Mesothelial cell of epicardium (in vitro differentiated cells): ENCODE results near the gene DAZAP2. TPM values are rescaled to one million over a fixed set of nuclear protein-coding genes. Genes with fewer than 3 reads are reported as not detected.

ENCODE experiments used
- DNase-seq, 2 experiments: peaks; one replicate each; pipeline ENCODE4 v3.0.0; 2021; ENCODE audit warnings: low spot score in 2 of 2; ENCODE audit not compliant: unreplicated experiment in 2 of 2
- H3K27ac Mint-ChIP-seq: 2 replicates; pipeline ENCODE4 v1.8.0; 2021; ENCODE audit warnings: mixed read lengths
- H3K27me3 Mint-ChIP-seq: 2 replicates; pipeline ENCODE4 v1.8.0; 2021; ENCODE audit warnings: low read depth, mixed read lengths
- H3K36me3 Mint-ChIP-seq: 2 replicates; pipeline ENCODE4 v1.8.0; 2021; ENCODE audit warnings: mixed read lengths
- H3K4me1 Mint-ChIP-seq: 2 replicates; pipeline ENCODE4 v1.8.0; 2021; ENCODE audit warnings: mixed read lengths
- H3K4me3 Mint-ChIP-seq: 2 replicates; pipeline ENCODE4 v1.8.0; 2021; ENCODE audit warnings: mild to moderate bottlenecking, moderate library complexity, mixed read lengths
- H3K9me3 Mint-ChIP-seq: 2 replicates; pipeline ENCODE4 v1.8.0; 2021; ENCODE audit warnings: mixed read lengths
- total RNA-seq: library from RNA; stranded (reverse); gene quantifications from 3 replicates; pipeline ENCODE4 v1.2.1, GENCODE V29; 2021
- TF ChIP-seq, protein P1 (sequence below): fragments of 200-600 bp; sonication (generic); IDR thresholded peaks from one replicate; pipeline ENCODE4 v1.5.0; 2021; ENCODE audit warnings: antibody characterized with exemption; ENCODE audit not compliant: unreplicated experiment

The DAZAP2 gene, protein sequence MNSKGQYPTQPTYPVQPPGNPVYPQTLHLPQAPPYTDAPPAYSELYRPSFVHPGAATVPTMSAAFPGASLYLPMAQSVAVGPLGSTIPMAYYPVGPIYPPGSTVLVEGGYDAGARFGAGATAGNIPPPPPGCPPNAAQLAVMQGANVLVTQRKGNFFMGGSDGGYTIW
- total RNA-seq: 101 to 107 TPM (median 105 TPM) in 3 replicates

DNA sequence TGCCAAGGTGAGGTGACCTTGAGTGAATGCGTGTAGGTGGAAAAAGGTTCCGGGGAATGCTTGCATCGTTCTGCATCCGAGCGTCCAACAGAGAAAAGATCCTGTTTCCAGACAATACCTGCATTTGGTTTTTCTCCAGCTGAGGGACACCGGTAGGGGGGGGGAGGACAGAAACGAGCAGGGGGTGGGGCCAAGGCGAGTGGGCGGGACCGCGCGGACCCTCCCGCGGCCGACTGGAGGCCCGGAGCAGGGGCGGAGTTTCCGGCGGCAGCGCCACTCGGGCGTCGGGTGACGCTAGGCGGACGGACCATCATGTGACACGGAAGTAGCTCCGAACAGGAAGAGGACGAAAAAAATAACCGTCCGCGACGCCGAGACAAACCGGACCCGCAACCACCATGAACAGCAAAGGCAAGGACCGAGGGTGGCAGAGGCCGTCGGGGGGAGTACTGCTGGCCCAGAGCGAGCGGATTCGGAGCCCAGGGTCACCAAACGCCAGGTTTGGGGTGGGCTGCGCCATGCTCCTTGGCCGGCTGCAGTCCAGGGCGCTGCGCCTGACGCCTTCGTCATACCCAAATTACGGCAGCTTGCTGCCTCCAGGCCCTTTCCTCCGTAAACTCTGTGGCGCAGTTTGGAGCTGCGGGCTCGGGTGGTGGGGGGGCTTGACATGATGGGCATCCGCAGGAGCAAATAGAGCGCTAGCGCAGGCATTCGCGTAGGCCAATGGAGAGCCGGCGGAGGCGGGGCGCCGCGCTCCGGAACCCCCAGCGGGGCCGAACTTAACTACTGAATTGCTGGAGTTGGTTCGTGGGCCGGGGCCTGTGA lies at the start of gene DAZAP2:
TSS of gene DAZAP2 (plus strand) at position 317 of the 825 bp plus-strand sequence. CDS start at position 399, 82 bp downstream.
- Mint-ChIP-seq H3K4me1 (peaks cover 18% of the 10 kb centered on the region), H3K36me3 (peaks cover 9% of the 10 kb centered on the region), H3K27me3 (no peaks in the 10 kb centered on the region), H3K4me3 (peak within 1 kb of the TSS; percentile 97), H3K27ac (peak within 1 kb of the TSS; percentile 100), H3K9me3 (no peaks in the 10 kb centered on the region)
- peak; percentile 92 to 93 for DNase-seq
- TF ChIP-seq, protein P1, sequence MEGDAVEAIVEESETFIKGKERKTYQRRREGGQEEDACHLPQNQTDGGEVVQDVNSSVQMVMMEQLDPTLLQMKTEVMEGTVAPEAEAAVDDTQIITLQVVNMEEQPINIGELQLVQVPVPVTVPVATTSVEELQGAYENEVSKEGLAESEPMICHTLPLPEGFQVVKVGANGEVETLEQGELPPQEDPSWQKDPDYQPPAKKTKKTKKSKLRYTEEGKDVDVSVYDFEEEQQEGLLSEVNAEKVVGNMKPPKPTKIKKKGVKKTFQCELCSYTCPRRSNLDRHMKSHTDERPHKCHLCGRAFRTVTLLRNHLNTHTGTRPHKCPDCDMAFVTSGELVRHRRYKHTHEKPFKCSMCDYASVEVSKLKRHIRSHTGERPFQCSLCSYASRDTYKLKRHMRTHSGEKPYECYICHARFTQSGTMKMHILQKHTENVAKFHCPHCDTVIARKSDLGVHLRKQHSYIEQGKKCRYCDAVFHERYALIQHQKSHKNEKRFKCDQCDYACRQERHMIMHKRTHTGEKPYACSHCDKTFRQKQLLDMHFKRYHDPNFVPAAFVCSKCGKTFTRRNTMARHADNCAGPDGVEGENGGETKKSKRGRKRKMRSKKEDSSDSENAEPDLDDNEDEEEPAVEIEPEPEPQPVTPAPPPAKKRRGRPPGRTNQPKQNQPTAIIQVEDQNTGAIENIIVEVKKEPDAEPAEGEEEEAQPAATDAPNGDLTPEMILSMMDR: no peak

DNA sequence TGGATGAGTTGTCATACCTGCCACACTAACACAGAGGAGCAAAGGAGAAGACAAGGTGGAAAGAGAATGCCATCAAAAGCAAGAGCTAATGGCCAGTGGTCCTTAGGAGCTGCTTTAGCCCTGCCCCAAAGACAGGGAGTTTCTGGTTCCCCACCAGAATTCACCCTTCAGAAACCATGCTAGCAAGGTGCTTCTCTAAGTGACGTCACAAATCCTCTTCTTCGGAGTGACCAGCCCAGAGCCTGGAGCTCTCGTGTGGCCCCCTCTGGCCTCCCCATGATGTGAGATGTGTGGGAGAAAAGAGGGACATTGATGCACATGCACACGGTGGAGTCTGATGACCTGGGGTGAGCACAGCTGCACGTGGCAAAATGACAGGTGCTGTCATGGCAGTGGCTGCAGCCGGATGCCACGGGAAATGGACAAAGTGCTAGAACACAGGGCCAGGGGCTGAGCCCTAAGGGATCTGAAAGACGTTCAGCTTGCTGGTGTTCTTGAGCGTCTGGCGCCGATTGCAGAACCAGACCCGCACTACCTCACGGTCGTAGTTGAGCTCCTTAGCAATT lies 48.8 kb upstream of the DAZAP2 start:
- no peak for DNase-seq
- no peaks in the 10 kb centered on the region for H3K9me3 Mint-ChIP-seq
- TF ChIP-seq, protein P1: no peak
- no peaks in the 10 kb centered on the region for H3K36me3 Mint-ChIP-seq
- H3K27ac Mint-ChIP-seq: no peak overlapping the region
- H3K4me1 Mint-ChIP-seq: no peaks in the 10 kb centered on the region
- H3K4me3 Mint-ChIP-seq: no peak overlapping the region
- H3K27me3 Mint-ChIP-seq: no peaks in the 10 kb centered on the region

DNA sequence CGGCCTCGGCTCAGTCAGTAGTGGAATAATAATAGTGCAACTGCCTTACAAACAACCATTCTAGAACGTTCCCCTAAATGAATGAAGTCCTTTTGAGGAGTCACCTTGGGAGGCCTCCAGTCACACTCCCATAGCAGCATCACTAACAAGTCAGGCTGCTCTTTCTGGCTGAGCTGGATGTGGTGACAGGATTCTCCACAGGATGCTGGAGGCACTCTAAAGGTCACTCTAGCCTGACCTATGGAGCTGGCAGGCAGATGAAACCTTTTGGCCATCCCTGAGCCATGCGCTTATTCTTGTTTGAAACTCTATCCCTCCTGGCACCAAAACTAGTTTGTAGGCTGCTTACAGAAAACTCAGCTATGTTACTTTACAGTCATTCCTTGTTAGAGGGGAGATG lies 47.8 kb upstream of the DAZAP2 start:
- Mint-ChIP-seq H3K4me1 (no peaks in the 10 kb centered on the region), H3K9me3 (no peaks in the 10 kb centered on the region), H3K36me3 (no peaks in the 10 kb centered on the region), H3K4me3 (no peak overlapping the region), H3K27me3 (no peaks in the 10 kb centered on the region), H3K27ac (no peak overlapping the region)
- TF ChIP-seq, protein P1: no peak
- no peak for DNase-seq

DNA sequence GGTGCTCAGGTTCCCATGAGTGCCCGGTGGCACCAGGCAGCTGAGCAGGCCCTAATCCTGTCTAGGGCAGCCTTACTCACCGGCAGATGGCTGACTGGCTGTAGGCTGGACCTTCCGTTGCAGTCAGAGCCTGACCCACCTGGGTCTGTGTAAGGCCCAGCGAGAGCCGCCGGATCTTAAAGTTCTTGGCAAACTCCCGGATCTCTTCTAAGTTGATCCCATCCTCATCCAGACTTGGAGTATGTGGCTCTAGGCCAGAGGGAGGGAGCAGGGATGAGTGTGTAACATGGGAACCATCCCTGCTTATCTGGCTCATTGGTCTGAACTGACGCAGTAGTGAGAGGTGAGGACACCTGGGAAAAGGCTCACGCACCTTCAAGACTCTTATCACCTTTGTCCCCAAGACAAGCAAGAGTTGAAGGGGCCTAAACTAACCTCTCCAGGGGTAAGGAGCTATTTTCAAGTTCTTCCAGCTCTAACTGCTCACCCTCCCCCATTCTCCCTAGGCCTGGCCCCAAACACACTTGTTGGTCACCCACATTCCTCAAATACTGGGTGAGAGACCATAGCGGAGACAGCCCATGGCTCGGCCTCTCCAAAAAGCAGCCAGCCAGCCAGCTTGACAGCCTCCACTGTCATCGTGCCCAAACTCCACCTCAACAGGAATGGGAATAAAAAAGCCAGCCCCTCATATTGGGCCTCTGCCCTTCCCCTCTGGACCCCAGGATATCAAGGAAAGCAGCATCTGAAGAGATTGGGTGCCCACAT lies 46.9 kb upstream of the DAZAP2 start:
- Mint-ChIP-seq H3K36me3 (no peaks in the 10 kb centered on the region), H3K27me3 (no peaks in the 10 kb centered on the region), H3K27ac (no peak overlapping the region), H3K9me3 (no peaks in the 10 kb centered on the region), H3K4me1 (no peaks in the 10 kb centered on the region), H3K4me3 (no peak overlapping the region)
- DNase-seq: no peak
- TF ChIP-seq, protein P1: no peak

DNA sequence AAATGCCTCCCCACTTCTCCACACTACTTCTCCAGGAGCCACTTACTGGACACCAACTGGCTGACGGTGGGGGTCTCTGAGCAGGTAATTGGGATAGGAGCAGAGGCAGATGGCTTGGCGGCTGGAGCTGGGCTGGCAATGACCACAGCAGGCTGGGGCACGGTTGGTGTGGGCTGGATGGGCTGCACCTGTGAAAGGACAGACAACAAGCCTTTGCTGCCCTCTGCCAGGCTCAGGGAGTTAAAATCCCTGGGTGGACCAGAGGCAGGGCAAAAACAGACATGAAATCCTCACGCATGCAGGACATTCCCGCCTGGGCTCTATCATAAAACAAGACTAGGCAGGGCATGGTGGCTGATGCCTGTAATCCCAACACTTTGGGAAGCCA lies 46.3 kb upstream of the DAZAP2 start:
- H3K27ac Mint-ChIP-seq: no peak overlapping the region
- H3K9me3 Mint-ChIP-seq: no peaks in the 10 kb centered on the region
- no peaks in the 10 kb centered on the region for H3K36me3 Mint-ChIP-seq
- H3K27me3 Mint-ChIP-seq: no peaks in the 10 kb centered on the region
- TF ChIP-seq, protein P1: no peak
- no peak for DNase-seq
- no peaks in the 10 kb centered on the region for H3K4me1 Mint-ChIP-seq
- H3K4me3 Mint-ChIP-seq: no peak overlapping the region
